GM12872 (cell line): ENCODE data around the gene AAK1.

Experiments used
- TF ChIP-seq, protein P1 (sequence below): IDR thresholded peaks from 3 replicates; pipeline ENCODE4 v1.5.1; 2011; ENCODE audit warnings: low read depth, mild to moderate bottlenecking, low read length, moderate library complexity; ENCODE audit not compliant: insufficient read depth

The AAK1 gene

GRCh38 chr2:69683170-69683971 is 39.8 kb upstream of the AAK1 start:
- TF ChIP-seq, protein P1, sequence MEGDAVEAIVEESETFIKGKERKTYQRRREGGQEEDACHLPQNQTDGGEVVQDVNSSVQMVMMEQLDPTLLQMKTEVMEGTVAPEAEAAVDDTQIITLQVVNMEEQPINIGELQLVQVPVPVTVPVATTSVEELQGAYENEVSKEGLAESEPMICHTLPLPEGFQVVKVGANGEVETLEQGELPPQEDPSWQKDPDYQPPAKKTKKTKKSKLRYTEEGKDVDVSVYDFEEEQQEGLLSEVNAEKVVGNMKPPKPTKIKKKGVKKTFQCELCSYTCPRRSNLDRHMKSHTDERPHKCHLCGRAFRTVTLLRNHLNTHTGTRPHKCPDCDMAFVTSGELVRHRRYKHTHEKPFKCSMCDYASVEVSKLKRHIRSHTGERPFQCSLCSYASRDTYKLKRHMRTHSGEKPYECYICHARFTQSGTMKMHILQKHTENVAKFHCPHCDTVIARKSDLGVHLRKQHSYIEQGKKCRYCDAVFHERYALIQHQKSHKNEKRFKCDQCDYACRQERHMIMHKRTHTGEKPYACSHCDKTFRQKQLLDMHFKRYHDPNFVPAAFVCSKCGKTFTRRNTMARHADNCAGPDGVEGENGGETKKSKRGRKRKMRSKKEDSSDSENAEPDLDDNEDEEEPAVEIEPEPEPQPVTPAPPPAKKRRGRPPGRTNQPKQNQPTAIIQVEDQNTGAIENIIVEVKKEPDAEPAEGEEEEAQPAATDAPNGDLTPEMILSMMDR = no peak

DNA sequence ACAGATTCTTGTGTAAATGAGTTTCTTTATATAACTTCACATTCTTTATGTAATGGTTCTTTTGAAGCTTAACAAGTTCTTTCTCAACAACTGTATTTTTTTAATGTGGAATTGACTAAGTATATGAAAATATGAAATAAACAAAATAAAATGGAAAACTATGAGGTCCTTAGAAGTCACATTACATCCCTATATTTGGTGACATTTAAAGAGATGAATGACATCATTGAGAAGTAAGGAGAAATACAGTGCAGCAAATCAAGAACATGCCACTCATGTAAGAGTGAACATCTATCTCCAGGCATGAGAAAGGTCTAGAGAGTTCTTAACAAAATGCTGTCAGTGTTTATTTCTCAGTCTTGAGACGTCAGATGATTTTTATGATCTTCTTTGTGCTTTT is 39.0 kb upstream of the AAK1 start:
- TF ChIP-seq, protein P1 = no peak

GRCh38 chr2:69680001-69680675 is 36.6 kb upstream of the AAK1 start:
- TF ChIP-seq, protein P1 = no peak

GRCh38 chr2:69677914-69678313 is 34.4 kb upstream of the AAK1 start:
- TF ChIP-seq, protein P1 = no peak

GRCh38 chr2:69676146-69676545 is 32.6 kb upstream of the AAK1 start:
- TF ChIP-seq, protein P1 = no peak

- TF ChIP-seq, protein P1 = no peak
Observed at GRCh38 chr2:69674316-69674670, 30.8 kb upstream of the AAK1 start.

GRCh38 chr2:69669666-69670065 is 26.1 kb upstream of the AAK1 start:
- TF ChIP-seq, protein P1 = no peak
